Common myeloid progenitor, CD34-positive (primary cell): Measurements from ENCODE around the gene TMEM45B.

Source experiments
- CTCF ChIA-PET: fragments of 350-600 bp; sonication (Branson Sonifier 250); formaldehyde crosslinking; loops from one replicate; lab custom pipeline; 2021; ENCODE audit warnings: antibody characterized with exemption; lab: Charles Lee
- POLR2A ChIA-PET: fragments of 350-600 bp; sonication (Branson Sonifier 250); formaldehyde crosslinking; loops from one replicate; lab custom pipeline; 2021; ENCODE audit warnings: antibody characterized with exemption; lab: Charles Lee
- DNase-seq, 3 donors: peaks; one replicate each; pipeline versions ENCODE4 v3.0.0 to v3.0.0-alpha.2; 2013
- H3K27ac ChIP-seq, 2 experiments: 1 replicate in 1 of 2; 2 replicates in 1 of 2; pipeline ENCODE4 v1.7.0; 2013; ENCODE audit warnings: inconsistent platforms in 2 of 2, low read length in 2 of 2, mild to moderate bottlenecking in 2 of 2, low read depth in 1 of 2, moderate library complexity in 1 of 2; ENCODE audit not compliant: severe bottlenecking in 2 of 2, insufficient read depth in 1 of 2, poor library complexity in 1 of 2
- H3K27me3 ChIP-seq, 5 experiments: replicated peaks in 2 of 5; 1 replicate in 3 of 5; 2 replicates in 2 of 5; pipeline versions ENCODE4 v1.6.1 to v1.7.0; 2013; ENCODE audit warnings: low read length in 4 of 5, mild to moderate bottlenecking in 2 of 5, moderate library complexity in 2 of 5, inconsistent platforms in 1 of 5; ENCODE audit not compliant: insufficient read depth in 5 of 5, control insufficient read depth in 4 of 5
- H3K36me3 ChIP-seq, 4 experiments: 1 replicate in 2 of 4; 2 replicates in 2 of 4; pipeline versions ENCODE4 v1.6.1 to v1.7.0; 2013; ENCODE audit warnings: low read length in 3 of 4, control low read depth in 1 of 4, mild to moderate bottlenecking in 1 of 4; ENCODE audit not compliant: control insufficient read depth in 4 of 4, insufficient read depth in 4 of 4
- H3K4me1 ChIP-seq, 4 experiments: 1 replicate in 3 of 4; 2 replicates in 1 of 4; pipeline versions ENCODE4 v1.6.1 to v1.7.1; 2013; ENCODE audit warnings: low read length in 3 of 4, mild to moderate bottlenecking in 3 of 4, control low read depth in 1 of 4, inconsistent platforms in 1 of 4, moderate library complexity in 1 of 4; ENCODE audit not compliant: control insufficient read depth in 4 of 4, insufficient read depth in 4 of 4; ENCODE audit errors: control extremely low read depth in 1 of 4
- H3K4me3 ChIP-seq, 7 experiments: 1 replicate in 4 of 7; 2 replicates in 3 of 7; pipeline versions ENCODE4 v1.5.1 to v1.7.0; 2013; ENCODE audit warnings: mild to moderate bottlenecking in 7 of 7, low read length in 6 of 7, moderate library complexity in 6 of 7, inconsistent platforms in 2 of 7, low read depth in 2 of 7, control low read depth in 1 of 7; ENCODE audit not compliant: insufficient read depth in 4 of 7, control insufficient read depth in 1 of 7; ENCODE audit errors: extremely low read depth in 1 of 7
- H3K9me3 ChIP-seq, 5 experiments: 1 replicate in 4 of 5; 2 replicates in 1 of 5; pipeline versions ENCODE4 v1.6.1 to v1.7.1; 2013; ENCODE audit warnings: low read length in 4 of 5, mild to moderate bottlenecking in 2 of 5, inconsistent platforms in 1 of 5, low read depth in 1 of 5, moderate library complexity in 1 of 5; ENCODE audit not compliant: control insufficient read depth in 4 of 5, insufficient read depth in 2 of 5; ENCODE audit errors: control extremely low read depth in 1 of 5
- WGBS: methylation state at CpG from one replicate; pipeline ENCODE4 v1.1.5; 2013; ENCODE audit not compliant: insufficient coverage; 5-methylcytosine and 5-hydroxymethylcytosine counted together

TMEM45B gene

GRCh38 chr11:129880311-129880710 lies 64.7 kb downstream of the TMEM45B start:
- no peaks in the 10 kb centered on the region for H3K4me1 ChIP-seq
- no peaks in the 10 kb centered on the region for H3K9me3 ChIP-seq
- POLR2A ChIA-PET: no interaction called here
- no CpG with 5 or more reads among the region's 3 CpGs for WGBS
- CTCF ChIA-PET: interaction anchor here (11.3 kb wide), 1 partner anchor 253 kb away, joined by 130 read pairs; no protein-coding TSS in a partner anchor
- no peak for DNase-seq
- H3K36me3 ChIP-seq: peaks cover 30 to 99% (median 85%) of the 10 kb centered on the region in 4 experiments
- no peak overlapping the region for H3K27ac ChIP-seq
- no peak overlapping the region for H3K4me3 ChIP-seq
- H3K27me3 ChIP-seq: no peaks in the 10 kb centered on the region

GRCh38 chr11:129881570-129882170 lies 66.0 kb downstream of the TMEM45B start:
- no peaks in the 10 kb centered on the region for H3K27me3 ChIP-seq
- H3K4me3 ChIP-seq: no peak overlapping the region
- H3K4me1 ChIP-seq: no peaks in the 10 kb centered on the region
- H3K9me3 ChIP-seq: no peaks in the 10 kb centered on the region
- 91% methylated on average over 6 of the region's 9 CpGs for WGBS
- DNase-seq: peak; percentile 40 to 63 (median 55)
- ChIA-PET CTCF (interaction anchor here (0.8 to 11.3 kb wide), 19 partner anchors 9 to 274 kb away, joined by 3 to 130 read pairs (median 4); no protein-coding TSS in a partner anchor), POLR2A (no interaction called here)
- no peak overlapping the region for H3K27ac ChIP-seq
- H3K36me3 ChIP-seq: peaks cover 32 to 100% (median 89%) of the 10 kb centered on the region in 4 experiments

- CTCF ChIA-PET: interaction anchor here (1.1 to 1.5 kb wide), 3 partner anchors 12 to 279 kb away, joined by 3 to 4 read pairs (median 3); no protein-coding TSS in a partner anchor
- POLR2A ChIA-PET: no interaction called here
Measured at GRCh38 chr11:129884581-129884980, 68.9 kb downstream of the TMEM45B start.

GRCh38 chr11:129885381-129885780 lies 69.7 kb downstream of the TMEM45B start:
- H3K27me3 ChIP-seq: no peaks in the 10 kb centered on the region
- ChIA-PET CTCF (interaction anchor here (0.9 to 1.5 kb wide), 5 partner anchors 9 to 278 kb away, joined by 3 to 4 read pairs (median 3); no protein-coding TSS in a partner anchor), POLR2A (no interaction called here)
- H3K27ac ChIP-seq: no peak overlapping the region
- no peaks in the 10 kb centered on the region for H3K4me1 ChIP-seq
- peaks cover 19 to 98% (median 81%) of the 10 kb centered on the region in 4 experiments for H3K36me3 ChIP-seq
- H3K9me3 ChIP-seq: no peaks in the 10 kb centered on the region
- no peak overlapping the region for H3K4me3 ChIP-seq
- no peak for DNase-seq
- WGBS: over 99% methylated on average over 9 of the region's 12 CpGs

More at GRCh38 chr11:129884581-129884980, 68.9 kb downstream of the TMEM45B start:
- no peaks in the 10 kb centered on the region for H3K4me1 ChIP-seq
- DNase-seq: no peak
- peaks cover 20 to 98% (median 83%) of the 10 kb centered on the region in 4 experiments for H3K36me3 ChIP-seq
- H3K9me3 ChIP-seq: no peaks in the 10 kb centered on the region
- no peak overlapping the region for H3K27ac ChIP-seq
- 97% methylated on average over 7 of the region's 8 CpGs for WGBS
- no peaks in the 10 kb centered on the region for H3K27me3 ChIP-seq
- no peak overlapping the region for H3K4me3 ChIP-seq

GRCh38 chr11:129888451-129888850 lies 72.8 kb downstream of the TMEM45B start:
- Histone ChIP-seq H3K27me3 (no peaks in the 10 kb centered on the region), H3K4me3 (no peak overlapping the region), H3K27ac (no peak overlapping the region), H3K36me3 (peaks cover 17 to 92% (median 70%) of the 10 kb centered on the region in 4 experiments), H3K9me3 (no peaks in the 10 kb centered on the region), H3K4me1 (no peaks in the 10 kb centered on the region)
- no peak for DNase-seq
- ChIA-PET CTCF (interaction anchor here (1.0 kb wide), 1 partner anchor 179 kb away, joined by 3 read pairs; no protein-coding TSS in a partner anchor), POLR2A (no interaction called here)
- WGBS: 100% methylated on average over 3 of the region's 5 CpGs

GRCh38 chr11:129894278-129895125 lies 78.9 kb downstream of the TMEM45B start:
- Histone ChIP-seq H3K36me3 (peaks cover 12 to 38% (median 25%) of the 10 kb centered on the region in 4 experiments), H3K4me1 (peaks cover 2 to 20% (median 14%) of the 10 kb centered on the region in 4 experiments), H3K9me3 (no peaks in the 10 kb centered on the region), H3K27me3 (no peaks in the 10 kb centered on the region), H3K27ac (peak overlapping the region in 1 of 2 experiments; percentile 60), H3K4me3 (peak overlapping the region; percentile 69 to 96 (median 81))
- 9% methylated on average over 9 of the region's 13 CpGs for WGBS
- POLR2A ChIA-PET: interaction anchor here (0.6 kb wide), 1 partner anchor 158 kb away, joined by 3 read pairs; no protein-coding TSS in a partner anchor
- CTCF ChIA-PET: interaction anchor here (1.0 to 1.3 kb wide), 3 partner anchors 11 to 236 kb away, joined by 3 to 5 read pairs (median 4); no protein-coding TSS in a partner anchor
- peak in 2 of 3 donors; percentile 49 to 65 for DNase-seq
